ENCODE measurements around the gene C1orf87.

- TF ChIP-seq, protein P1, sequence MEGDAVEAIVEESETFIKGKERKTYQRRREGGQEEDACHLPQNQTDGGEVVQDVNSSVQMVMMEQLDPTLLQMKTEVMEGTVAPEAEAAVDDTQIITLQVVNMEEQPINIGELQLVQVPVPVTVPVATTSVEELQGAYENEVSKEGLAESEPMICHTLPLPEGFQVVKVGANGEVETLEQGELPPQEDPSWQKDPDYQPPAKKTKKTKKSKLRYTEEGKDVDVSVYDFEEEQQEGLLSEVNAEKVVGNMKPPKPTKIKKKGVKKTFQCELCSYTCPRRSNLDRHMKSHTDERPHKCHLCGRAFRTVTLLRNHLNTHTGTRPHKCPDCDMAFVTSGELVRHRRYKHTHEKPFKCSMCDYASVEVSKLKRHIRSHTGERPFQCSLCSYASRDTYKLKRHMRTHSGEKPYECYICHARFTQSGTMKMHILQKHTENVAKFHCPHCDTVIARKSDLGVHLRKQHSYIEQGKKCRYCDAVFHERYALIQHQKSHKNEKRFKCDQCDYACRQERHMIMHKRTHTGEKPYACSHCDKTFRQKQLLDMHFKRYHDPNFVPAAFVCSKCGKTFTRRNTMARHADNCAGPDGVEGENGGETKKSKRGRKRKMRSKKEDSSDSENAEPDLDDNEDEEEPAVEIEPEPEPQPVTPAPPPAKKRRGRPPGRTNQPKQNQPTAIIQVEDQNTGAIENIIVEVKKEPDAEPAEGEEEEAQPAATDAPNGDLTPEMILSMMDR (IDR thresholded peaks at IDR 0.05) = no peak
- TF ChIP-seq, protein P2, sequence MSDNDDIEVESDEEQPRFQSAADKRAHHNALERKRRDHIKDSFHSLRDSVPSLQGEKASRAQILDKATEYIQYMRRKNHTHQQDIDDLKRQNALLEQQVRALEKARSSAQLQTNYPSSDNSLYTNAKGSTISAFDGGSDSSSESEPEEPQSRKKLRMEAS (IDR thresholded peaks at IDR 0.05; ENCODE audit: low read depth) = no peak
- no peak for TF ChIP-seq NFIC (IDR thresholded peaks at IDR 0.05; ENCODE audit: borderline replicate concordance)
- no peak for TF ChIP-seq POLR2AphosphoS5 (IDR thresholded peaks at IDR 0.05; ENCODE audit: low read depth, low read length)
- TF ChIP-seq EZH2phosphoT487 (IDR thresholded peaks at IDR 0.05; ENCODE audit: borderline replicate concordance, low read depth) = no peak
- no peak for TF ChIP-seq TAF1 (IDR thresholded peaks at IDR 0.05; ENCODE audit: borderline replicate concordance, low read depth, low read length)
- TF ChIP-seq RAD21 (IDR thresholded peaks at IDR 0.05; ENCODE audit: low read length) = no peak
- no peak for TF ChIP-seq USF1 (IDR thresholded peaks at IDR 0.05; ENCODE audit: borderline replicate concordance, low read depth)
- no peak for TF ChIP-seq SIN3A (IDR thresholded peaks at IDR 0.05; ENCODE audit: borderline replicate concordance, low read depth, low read length)
Measured at GRCh38 chr1:59985911-59986515, 87.6 kb downstream of the C1orf87 start.

Measured in SK-N-SH (cell line).